ENCODE results near the gene EIF4ENIF1. TPM values are rescaled to one million over a fixed set of nuclear protein-coding genes. Genes with fewer than 3 reads are reported as not detected.

The EIF4ENIF1 gene
- total RNA-seq, 3 donors from 2014 or later, result 25.0 to 42.0 (median 33.9) TPM

DNA sequence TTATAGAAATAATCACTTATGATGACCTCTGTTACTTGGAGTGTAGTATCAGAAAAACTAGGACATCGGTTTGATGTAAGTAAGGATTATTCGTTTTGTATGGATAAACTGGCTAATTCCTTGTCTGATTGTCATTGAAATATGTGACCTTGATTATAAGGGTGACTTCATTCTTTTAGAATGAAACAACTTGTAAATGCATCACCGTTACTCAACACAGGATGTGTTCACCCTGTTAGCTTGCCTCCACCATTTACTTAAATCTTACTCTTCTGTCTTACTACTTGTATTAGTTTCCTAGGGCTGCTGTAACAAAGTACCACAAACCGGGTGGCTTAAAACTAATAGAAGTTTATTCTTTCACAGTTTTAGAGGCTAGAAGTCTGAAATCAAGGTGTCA, 14.6 kb upstream of the EIF4ENIF1 start:
- no peaks in the 10 kb centered on the region for H3K9me3 ChIP-seq
- H3K4me1 ChIP-seq (ENCODE audit: low read depth), result no peaks in the 10 kb centered on the region
- TF ChIP-seq, protein P1, sequence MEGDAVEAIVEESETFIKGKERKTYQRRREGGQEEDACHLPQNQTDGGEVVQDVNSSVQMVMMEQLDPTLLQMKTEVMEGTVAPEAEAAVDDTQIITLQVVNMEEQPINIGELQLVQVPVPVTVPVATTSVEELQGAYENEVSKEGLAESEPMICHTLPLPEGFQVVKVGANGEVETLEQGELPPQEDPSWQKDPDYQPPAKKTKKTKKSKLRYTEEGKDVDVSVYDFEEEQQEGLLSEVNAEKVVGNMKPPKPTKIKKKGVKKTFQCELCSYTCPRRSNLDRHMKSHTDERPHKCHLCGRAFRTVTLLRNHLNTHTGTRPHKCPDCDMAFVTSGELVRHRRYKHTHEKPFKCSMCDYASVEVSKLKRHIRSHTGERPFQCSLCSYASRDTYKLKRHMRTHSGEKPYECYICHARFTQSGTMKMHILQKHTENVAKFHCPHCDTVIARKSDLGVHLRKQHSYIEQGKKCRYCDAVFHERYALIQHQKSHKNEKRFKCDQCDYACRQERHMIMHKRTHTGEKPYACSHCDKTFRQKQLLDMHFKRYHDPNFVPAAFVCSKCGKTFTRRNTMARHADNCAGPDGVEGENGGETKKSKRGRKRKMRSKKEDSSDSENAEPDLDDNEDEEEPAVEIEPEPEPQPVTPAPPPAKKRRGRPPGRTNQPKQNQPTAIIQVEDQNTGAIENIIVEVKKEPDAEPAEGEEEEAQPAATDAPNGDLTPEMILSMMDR (IDR thresholded peaks at IDR 0.05), result no peak
- H3K4me3 ChIP-seq, result no peak overlapping the region
- intact Hi-C loops (cut with DNase I, micrococcal nuclease), result no loop called here
- ATAC-seq, result no peak
- H3K36me3 ChIP-seq (ENCODE audit: low read depth), result no peaks in the 10 kb centered on the region
- DNase-seq, result no peak

GRCh38 chr22:31503211-31503964, 13.7 kb upstream of the EIF4ENIF1 start:
- no peaks in the 10 kb centered on the region for H3K4me1 ChIP-seq (ENCODE audit: low read depth)
- no peak for DNase-seq
- TF ChIP-seq, protein P1 (IDR thresholded peaks at IDR 0.05), result no peak
- no peaks in the 10 kb centered on the region for H3K9me3 ChIP-seq
- no peak for ATAC-seq
- no peaks in the 10 kb centered on the region for H3K36me3 ChIP-seq (ENCODE audit: low read depth)
- no peak overlapping the region for H3K4me3 ChIP-seq
- intact Hi-C loops (cut with DNase I, micrococcal nuclease), result no loop called here

DNA sequence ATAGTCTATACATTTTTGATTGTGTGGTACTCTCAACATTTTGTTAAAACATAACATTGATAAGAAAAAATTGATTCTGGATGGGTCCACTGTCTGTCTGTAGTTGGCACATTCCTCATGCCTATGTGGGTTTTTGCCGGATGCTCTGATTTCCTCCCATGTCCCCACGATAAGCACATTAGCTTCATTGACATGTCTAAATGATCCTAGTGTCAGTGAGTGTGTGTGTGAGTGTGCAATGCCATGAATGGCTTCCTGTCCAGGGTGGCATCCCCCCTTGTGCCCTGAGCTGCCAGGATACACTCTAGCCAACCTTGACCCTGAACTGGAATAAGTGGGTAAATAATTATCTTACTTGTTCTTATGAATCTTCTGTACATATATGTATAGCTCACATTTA, 12.1 kb upstream of the EIF4ENIF1 start:
- TF ChIP-seq, protein P1 (IDR thresholded peaks at IDR 0.05), result no peak
- no peak for ATAC-seq
- Histone ChIP-seq H3K9me3 (no peaks in the 10 kb centered on the region), H3K4me3 (no peak overlapping the region), H3K36me3 (ENCODE audit: low read depth) (no peaks in the 10 kb centered on the region), H3K4me1 (ENCODE audit: low read depth) (no peaks in the 10 kb centered on the region)
- intact Hi-C loops (cut with DNase I, micrococcal nuclease), result no loop called here
- DNase-seq, result no peak

- TF ChIP-seq, protein P1 (IDR thresholded peaks at IDR 0.05), result no peak
- Histone ChIP-seq H3K9me3 (no peaks in the 10 kb centered on the region), H3K36me3 (ENCODE audit: low read depth) (no peaks in the 10 kb centered on the region), H3K4me3 (peak overlapping the region; percentile 49), H3K4me1 (ENCODE audit: low read depth) (no peaks in the 10 kb centered on the region)
- ATAC-seq (no peak), DNase-seq (no peak)
- intact Hi-C loops (cut with DNase I, micrococcal nuclease), result no loop called here
These were observed 7.7 kb upstream of the EIF4ENIF1 start for GRCh38 chr22:31497148-31497938.

DNA sequence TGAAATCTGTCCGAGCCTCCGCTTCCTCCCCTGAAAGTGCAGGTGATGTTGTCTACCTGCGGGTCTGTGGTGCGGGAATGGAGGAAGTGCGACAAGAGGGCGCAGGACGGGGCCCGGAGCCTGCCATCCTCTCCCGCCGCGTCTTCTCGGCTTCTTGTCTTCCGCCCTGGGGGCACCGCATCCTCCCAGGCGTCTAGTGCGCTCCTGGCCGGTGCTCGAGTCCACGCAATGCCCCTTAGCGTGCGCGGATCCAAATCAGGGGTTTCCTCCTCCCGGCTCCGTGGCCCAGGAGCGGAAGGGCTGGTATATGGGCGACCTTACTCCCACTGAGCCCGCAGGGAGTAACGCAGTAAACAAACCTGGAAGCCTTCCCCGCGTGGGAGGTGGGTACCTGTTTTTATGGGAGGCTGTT, 7.1 kb upstream of the EIF4ENIF1 start:
- DNase-seq (peak in 1 of 3 donors; percentile 80), ATAC-seq (peak; percentile 58)
- Histone ChIP-seq H3K4me3 (peak overlapping the region; percentile 49), H3K36me3 (ENCODE audit: low read depth) (no peaks in the 10 kb centered on the region), H3K9me3 (no peaks in the 10 kb centered on the region), H3K4me1 (ENCODE audit: low read depth) (no peaks in the 10 kb centered on the region)
- intact Hi-C loops (cut with DNase I, micrococcal nuclease), result no loop called here
- TF ChIP-seq, protein P1 (IDR thresholded peaks at IDR 0.05), result no peak
